Left lung (tissue), 10 donors: ENCODE results near the gene SIRPA. TPM values are rescaled to one million over a fixed set of nuclear protein-coding genes. Genes with fewer than 3 reads are reported as not detected.

Experiments used
- ATAC-seq: fragments of 200-7000 bp; cut with Tn5 transposase; one replicate; pipeline ENCODE4 v1.9.1; 2020; ENCODE audit warnings: moderate library complexity
- DNase-seq, 4 donors: peaks; one replicate each; pipeline ENCODE4 v3.0.0-alpha.2; 2013 to 2020
- H3K27ac ChIP-seq, 2 donors: fragments of 200-600 bp; sonication (generic) in 1 of 2; one replicate each; pipeline versions ENCODE4 v1.5.0 to v1.8.0; 2020 to 2021
- H3K27me3 ChIP-seq, 2 donors: fragments of 200-600 bp; sonication (generic) in 1 of 2; one replicate each; pipeline versions ENCODE4 v1.5.0 to v1.8.0; 2020 to 2021
- H3K36me3 ChIP-seq, 2 donors: fragments of 200-600 bp; sonication (generic) in 1 of 2; one replicate each; pipeline versions ENCODE4 v1.5.0 to v1.8.0; 2020 to 2021
- H3K4me1 ChIP-seq, 2 donors: fragments of 200-600 bp; one replicate each; pipeline ENCODE4 v1.8.0; 2021
- H3K4me3 ChIP-seq, 2 donors: fragments of 200-600 bp; sonication (generic) in 1 of 2; one replicate each; pipeline versions ENCODE4 v1.5.0 to v1.8.0; 2020 to 2021; ENCODE audit warnings: mild to moderate bottlenecking in 1 of 2
- H3K9me3 ChIP-seq, 2 donors: fragments of 200-600 bp; sonication (generic) in 1 of 2; one replicate each; pipeline versions ENCODE4 v1.5.0 to v1.8.0; 2020 to 2021
- intact Hi-C, 2 donors: fragments of 100-400 bp; cut with DNase I; formaldehyde crosslinking; loops; one replicate each; pipeline versions ENCODE4 v1.11.2 to v1.14.2; 2022
- polyA plus RNA-seq, 6 donors: library from polyadenylated mRNA; unstranded; fragments of 120-200 nt; gene quantifications; one replicate each; pipeline ENCODE4 v1.2.1, GENCODE V29; 2013; ENCODE audit not compliant: insufficient read length in 6 of 6
- total RNA-seq, 2 donors: library from RNA; stranded (reverse); fragmentation: NEBNext Ultra II Directional; extraction: Animal tissue kit (Norgen Biotek cat#: 25700); gene quantifications; one replicate each; pipeline ENCODE4 v1.2.1, GENCODE V29; 2021
- TF ChIP-seq, protein P1 (sequence below), 2 donors: fragments of 200-600 bp; sonication (generic) in 1 of 2; IDR thresholded peaks; one replicate each; pipeline versions ENCODE4 v1.5.0 to v1.8.0; 2021; ENCODE audit warnings: antibody characterized with exemption in 2 of 2
- donor health status: DM: no; HTN: yes; CAD: no.
- donor health status: DM: no; HTN: no; CAD: no.

The SIRPA gene
- total and polyA plus RNA-seq, 8 donors: 9.8 to 102 (median 12.4) TPM

DNA sequence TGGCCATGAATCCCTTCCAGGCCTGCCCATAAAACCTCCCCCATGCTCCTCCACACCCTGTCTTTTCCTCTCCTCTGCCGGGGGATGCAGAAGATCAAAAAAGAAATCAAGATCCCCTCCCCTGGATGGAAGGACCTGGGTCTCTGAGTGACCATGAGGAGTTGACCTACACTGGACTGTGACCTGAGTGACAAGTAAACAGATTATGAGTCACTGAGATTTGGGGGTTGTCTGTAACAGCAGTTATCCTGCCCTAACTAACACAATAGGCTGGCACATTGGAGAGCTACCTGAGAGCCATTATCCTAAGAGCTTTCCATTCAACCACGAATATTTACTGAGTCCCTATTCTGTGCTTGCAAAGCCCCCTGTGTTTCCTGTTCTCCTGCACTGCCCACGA is 28.4 kb upstream of the SIRPA start:
- H3K4me1 ChIP-seq: peaks cover 0 to 32% of the 10 kb centered on the region in 2 donors
- TF ChIP-seq, protein P1, sequence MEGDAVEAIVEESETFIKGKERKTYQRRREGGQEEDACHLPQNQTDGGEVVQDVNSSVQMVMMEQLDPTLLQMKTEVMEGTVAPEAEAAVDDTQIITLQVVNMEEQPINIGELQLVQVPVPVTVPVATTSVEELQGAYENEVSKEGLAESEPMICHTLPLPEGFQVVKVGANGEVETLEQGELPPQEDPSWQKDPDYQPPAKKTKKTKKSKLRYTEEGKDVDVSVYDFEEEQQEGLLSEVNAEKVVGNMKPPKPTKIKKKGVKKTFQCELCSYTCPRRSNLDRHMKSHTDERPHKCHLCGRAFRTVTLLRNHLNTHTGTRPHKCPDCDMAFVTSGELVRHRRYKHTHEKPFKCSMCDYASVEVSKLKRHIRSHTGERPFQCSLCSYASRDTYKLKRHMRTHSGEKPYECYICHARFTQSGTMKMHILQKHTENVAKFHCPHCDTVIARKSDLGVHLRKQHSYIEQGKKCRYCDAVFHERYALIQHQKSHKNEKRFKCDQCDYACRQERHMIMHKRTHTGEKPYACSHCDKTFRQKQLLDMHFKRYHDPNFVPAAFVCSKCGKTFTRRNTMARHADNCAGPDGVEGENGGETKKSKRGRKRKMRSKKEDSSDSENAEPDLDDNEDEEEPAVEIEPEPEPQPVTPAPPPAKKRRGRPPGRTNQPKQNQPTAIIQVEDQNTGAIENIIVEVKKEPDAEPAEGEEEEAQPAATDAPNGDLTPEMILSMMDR (IDR thresholded peaks at IDR 0.05): no peak
- H3K27me3 ChIP-seq: peaks cover 0 to 63% of the 10 kb centered on the region in 2 donors
- no peak overlapping the region for H3K27ac ChIP-seq
- H3K9me3 ChIP-seq: no peaks in the 10 kb centered on the region
- ATAC-seq (no peak), DNase-seq (no peak)
- H3K4me3 ChIP-seq: no peak overlapping the region
- intact Hi-C loops: no loop called here
- no peaks in the 10 kb centered on the region for H3K36me3 ChIP-seq

DNA sequence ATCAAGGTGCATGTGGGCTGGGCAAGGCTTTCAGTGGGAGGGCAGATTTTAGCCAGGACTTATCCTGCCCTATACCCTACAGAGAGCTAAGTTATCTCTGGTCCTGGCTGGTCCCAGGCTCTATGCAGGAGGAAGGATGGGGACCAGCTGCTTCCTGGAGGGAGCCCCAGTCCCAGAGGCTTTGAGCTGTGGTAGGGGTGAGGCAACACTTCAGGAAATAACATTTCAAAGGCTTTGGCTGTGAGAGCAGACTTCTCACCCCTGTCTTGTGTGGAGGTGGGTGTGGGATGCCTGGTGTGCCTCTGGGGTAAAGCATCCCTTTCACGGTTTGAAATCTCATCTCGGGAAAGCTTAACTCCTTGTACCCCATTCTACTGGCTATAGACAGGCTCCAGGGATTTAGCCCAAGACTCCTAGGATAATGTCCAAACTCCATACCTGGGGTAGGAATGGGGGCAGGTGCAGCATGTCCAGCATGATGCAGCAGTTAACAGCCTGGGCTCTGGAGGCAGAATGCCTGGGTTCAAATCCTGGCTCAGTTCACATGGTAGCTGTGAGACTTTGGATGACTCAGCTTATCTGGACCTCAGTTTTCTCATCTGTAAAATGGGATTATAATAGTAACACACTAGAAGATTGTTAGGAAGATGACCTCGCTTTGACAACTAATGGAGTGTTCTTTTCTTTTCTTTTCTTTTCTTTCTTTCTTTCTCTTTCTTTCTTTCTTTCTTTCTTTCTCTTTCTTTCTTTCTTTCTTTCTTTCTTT is 27.5 kb upstream of the SIRPA start:
- DNase-seq: no peak
- no peaks in the 10 kb centered on the region for H3K36me3 ChIP-seq
- intact Hi-C loops: no loop called here
- no peak overlapping the region for H3K4me3 ChIP-seq
- TF ChIP-seq, protein P1 (IDR thresholded peaks at IDR 0.05): no peak
- H3K9me3 ChIP-seq: no peaks in the 10 kb centered on the region
- no peak overlapping the region for H3K27ac ChIP-seq
- peaks cover 0 to 39% of the 10 kb centered on the region in 2 donors for H3K4me1 ChIP-seq
- no peak for ATAC-seq
- peaks cover 0 to 62% of the 10 kb centered on the region in 2 donors for H3K27me3 ChIP-seq

DNA sequence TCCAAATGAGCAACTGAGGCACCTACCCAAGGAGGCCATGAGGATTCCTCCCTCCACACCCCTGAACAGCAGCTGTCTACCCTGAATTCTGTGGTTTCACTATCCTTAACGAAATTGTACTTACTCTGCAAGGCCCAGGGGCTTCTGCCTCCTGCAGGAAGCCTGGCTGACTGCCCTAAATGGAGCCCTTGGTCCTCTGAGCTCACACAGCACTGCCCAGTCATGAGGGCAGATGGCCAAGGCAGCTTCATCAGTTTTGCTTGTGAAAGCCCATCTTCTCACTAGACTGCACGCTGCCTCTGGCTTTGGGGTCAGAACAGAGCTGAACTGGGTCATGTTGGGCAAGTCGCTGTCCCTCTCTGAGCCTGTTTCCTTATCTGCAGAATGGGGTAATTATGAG is 26.4 kb upstream of the SIRPA start:
- TF ChIP-seq, protein P1 (IDR thresholded peaks at IDR 0.05): no peak
- Histone ChIP-seq H3K36me3 (no peaks in the 10 kb centered on the region), H3K27me3 (peaks cover 0 to 67% of the 10 kb centered on the region in 2 donors), H3K9me3 (no peaks in the 10 kb centered on the region), H3K4me1 (peaks cover 0 to 44% of the 10 kb centered on the region in 2 donors), H3K4me3 (no peak overlapping the region), H3K27ac (no peak overlapping the region)
- ATAC-seq: no peak
- no peak for DNase-seq
- intact Hi-C loops: no loop called here

DNA sequence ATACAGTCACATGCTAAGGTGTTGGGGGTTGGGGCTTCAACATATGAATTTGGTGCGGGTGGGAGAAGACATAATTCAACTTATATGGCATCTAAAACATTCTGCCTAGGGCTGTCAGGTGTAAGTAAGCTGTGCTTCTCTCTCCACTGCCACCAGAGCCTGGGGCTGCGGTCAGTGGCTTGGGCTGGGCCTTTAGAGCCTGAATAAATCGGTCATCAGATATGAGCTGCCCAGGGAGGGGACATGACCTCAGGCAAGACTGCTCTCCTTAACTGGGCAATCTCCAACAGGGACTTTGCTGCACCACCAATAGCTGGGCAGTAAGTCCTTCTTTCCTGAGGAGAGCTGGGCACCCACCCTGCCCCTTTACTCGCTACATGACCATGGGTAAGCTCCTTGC is 24.9 kb upstream of the SIRPA start:
- DNase-seq: no peak
- H3K27me3 ChIP-seq: peaks cover 0 to 70% of the 10 kb centered on the region in 2 donors
- no peaks in the 10 kb centered on the region for H3K36me3 ChIP-seq
- peaks cover 0 to 58% of the 10 kb centered on the region in 2 donors for H3K4me1 ChIP-seq
- no peak for ATAC-seq
- no peak overlapping the region for H3K4me3 ChIP-seq
- no peaks in the 10 kb centered on the region for H3K9me3 ChIP-seq
- peak overlapping the region in 1 of 2 donors; percentile 37 for H3K27ac ChIP-seq
- intact Hi-C loops: no loop called here
- TF ChIP-seq, protein P1 (IDR thresholded peaks at IDR 0.05): no peak

DNA sequence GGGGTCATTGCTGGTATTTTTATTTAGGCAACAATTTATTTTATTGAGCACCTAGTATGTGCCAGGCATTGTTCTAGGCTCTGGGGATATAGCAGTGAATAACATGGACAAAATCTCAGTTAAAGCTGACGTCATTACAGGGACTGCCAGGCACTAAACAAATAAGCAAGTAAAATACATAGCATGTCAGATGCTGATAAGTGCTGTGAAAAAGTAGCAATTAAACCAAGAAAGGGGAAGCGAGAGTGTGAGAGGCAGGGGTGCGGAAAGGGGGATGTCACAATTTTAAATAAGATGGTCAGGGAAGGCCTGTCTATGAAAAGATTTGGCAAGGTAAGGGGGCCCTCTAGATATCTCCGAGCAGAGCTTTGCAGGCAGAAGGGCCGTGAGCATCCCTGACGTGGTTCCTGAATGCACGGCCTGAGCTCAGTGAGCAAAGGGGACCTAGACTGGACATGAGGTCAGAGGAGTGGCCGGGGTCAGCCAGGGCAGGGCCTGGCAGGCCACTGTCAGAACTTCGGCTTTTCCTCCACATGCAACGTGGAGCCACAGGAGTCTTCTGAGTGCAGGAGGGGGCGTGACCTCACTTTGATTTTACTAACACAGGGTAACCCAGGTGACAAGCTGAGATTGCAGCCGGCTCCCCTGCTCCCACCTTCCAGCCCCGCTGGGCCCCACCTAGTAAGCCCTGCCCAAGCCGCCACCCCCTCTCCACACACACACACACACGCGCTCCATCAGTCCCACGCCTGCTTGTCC is 24.2 kb upstream of the SIRPA start:
- DNase-seq: no peak
- Histone ChIP-seq H3K27ac (peak overlapping the region in 1 of 2 donors; percentile 37), H3K27me3 (peaks cover 0 to 77% of the 10 kb centered on the region in 2 donors), H3K4me3 (no peak overlapping the region), H3K36me3 (no peaks in the 10 kb centered on the region), H3K9me3 (no peaks in the 10 kb centered on the region), H3K4me1 (peaks cover 0 to 64% of the 10 kb centered on the region in 2 donors)
- intact Hi-C loops: no loop called here
- ATAC-seq: no peak
- TF ChIP-seq, protein P1 (IDR thresholded peaks at IDR 0.05): no peak
